ENCODE measurements around the gene HLA-DMB.

The HLA-DMB gene

DNA sequence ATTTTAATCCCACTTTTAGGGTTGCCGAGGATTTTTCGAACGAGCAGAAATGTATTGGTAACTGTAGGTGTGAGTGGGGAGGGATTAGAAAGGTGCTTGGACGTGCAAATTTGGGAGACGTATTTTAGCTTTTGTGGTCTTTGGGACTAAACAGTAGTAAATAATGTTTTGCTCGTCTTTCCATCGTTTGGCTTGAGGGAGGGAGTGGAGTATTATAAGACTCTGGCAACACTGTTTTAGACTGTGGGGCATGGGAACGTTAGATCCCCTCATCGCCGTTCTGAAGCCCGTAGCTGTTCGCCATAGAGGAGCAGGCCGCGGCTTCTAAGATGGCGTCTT, 30.4 kb upstream of the HLA-DMB start:
- Histone ChIP-seq H3K36me3 (ENCODE audit: control insufficient read depth, low read length) (peaks cover 79% of the 10 kb centered on the region), H3K4me3 (ENCODE audit: low read length) (peak overlapping the region; percentile 90), H3K79me2 (ENCODE audit: control insufficient read depth, low read length) (peaks cover 92% of the 10 kb centered on the region), H3K27ac (ENCODE audit: low read depth, low read length) (peak overlapping the region; percentile 96), H3K4me1 (ENCODE audit: control insufficient read depth, low read length) (peaks cover 40% of the 10 kb centered on the region), H3F3A (ENCODE audit: control insufficient read depth, insufficient read depth) (peaks cover 52% of the 10 kb centered on the region), H3K4me2 (ENCODE audit: low read length) (peak overlapping the region; percentile 91), H4K20me1 (ENCODE audit: control insufficient read depth, insufficient read depth, low read depth, low read length) (peaks cover 35% of the 10 kb centered on the region), H3K9me2 (replicated peaks; ENCODE audit: control insufficient read depth, low read length) (no peaks in the 10 kb centered on the region), H3K9me3 (ENCODE audit: control insufficient read depth, insufficient read depth, low read length) (no peaks in the 10 kb centered on the region), H3K27me3 (ENCODE audit: control insufficient read depth, low read length) (no peaks in the 10 kb centered on the region)
- TF ChIP-seq, protein P1, sequence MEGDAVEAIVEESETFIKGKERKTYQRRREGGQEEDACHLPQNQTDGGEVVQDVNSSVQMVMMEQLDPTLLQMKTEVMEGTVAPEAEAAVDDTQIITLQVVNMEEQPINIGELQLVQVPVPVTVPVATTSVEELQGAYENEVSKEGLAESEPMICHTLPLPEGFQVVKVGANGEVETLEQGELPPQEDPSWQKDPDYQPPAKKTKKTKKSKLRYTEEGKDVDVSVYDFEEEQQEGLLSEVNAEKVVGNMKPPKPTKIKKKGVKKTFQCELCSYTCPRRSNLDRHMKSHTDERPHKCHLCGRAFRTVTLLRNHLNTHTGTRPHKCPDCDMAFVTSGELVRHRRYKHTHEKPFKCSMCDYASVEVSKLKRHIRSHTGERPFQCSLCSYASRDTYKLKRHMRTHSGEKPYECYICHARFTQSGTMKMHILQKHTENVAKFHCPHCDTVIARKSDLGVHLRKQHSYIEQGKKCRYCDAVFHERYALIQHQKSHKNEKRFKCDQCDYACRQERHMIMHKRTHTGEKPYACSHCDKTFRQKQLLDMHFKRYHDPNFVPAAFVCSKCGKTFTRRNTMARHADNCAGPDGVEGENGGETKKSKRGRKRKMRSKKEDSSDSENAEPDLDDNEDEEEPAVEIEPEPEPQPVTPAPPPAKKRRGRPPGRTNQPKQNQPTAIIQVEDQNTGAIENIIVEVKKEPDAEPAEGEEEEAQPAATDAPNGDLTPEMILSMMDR (IDR thresholded peaks at IDR 0.05; ENCODE audit: low read depth, low read length, poor library complexity, severe bottlenecking), result no peak
- TF ChIP-seq EZH2phosphoT487 (IDR thresholded peaks at IDR 0.05; ENCODE audit: borderline replicate concordance, low read length), result no peak

DNA sequence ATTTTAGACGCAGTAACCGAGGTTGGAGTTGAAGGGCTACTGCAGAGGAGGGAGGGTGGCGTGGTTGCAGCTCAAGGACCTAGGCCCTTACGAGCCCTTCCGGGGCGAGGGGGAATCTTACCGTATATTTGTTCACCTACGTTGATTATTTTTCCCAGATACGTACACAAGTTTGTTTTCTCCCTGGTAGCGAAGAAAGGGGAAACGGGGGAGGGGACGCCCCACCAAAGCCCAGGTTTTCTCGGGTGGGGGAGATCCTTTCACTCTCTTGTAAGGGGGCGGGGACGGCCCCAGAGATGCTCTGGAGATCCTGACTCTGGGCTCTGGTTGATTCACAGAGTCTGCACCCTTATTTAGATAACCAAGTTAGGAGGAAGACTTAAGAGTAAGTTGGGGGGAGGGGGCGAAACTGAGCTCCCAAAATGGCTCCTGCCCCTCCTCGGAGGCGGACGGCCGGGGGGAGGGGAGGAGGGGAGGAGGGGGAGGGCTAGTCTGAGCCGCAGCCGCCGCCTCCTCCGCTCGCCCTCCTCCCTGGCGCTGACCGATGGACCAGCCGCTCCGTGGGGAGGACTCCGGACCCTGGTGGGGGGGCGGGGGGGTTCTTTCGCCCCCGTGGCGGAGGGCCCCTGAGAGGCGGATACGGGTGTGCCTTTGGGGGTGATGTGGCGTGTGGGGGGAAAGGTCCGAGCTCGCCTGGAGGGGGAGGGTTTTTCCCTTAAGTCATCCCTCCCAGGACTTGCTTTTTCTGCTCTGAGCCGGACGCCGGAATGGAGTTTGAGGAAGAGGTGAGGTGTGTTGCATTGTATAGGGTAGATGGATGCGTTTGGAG, 29.8 kb upstream of the HLA-DMB start:
- Histone ChIP-seq H4K20me1 (ENCODE audit: control insufficient read depth, insufficient read depth, low read depth, low read length) (peaks cover 29% of the 10 kb centered on the region), H3K79me2 (ENCODE audit: control insufficient read depth, low read length) (peaks cover 91% of the 10 kb centered on the region), H3K27ac (ENCODE audit: low read depth, low read length) (peak overlapping the region; percentile 96), H3K9me3 (ENCODE audit: control insufficient read depth, insufficient read depth, low read length) (no peaks in the 10 kb centered on the region), H3K4me2 (ENCODE audit: low read length) (peak overlapping the region; percentile 91), H3K4me3 (ENCODE audit: low read length) (peak overlapping the region; percentile 90), H3F3A (ENCODE audit: control insufficient read depth, insufficient read depth) (peaks cover 50% of the 10 kb centered on the region), H3K27me3 (ENCODE audit: control insufficient read depth, low read length) (no peaks in the 10 kb centered on the region), H3K4me1 (ENCODE audit: control insufficient read depth, low read length) (peaks cover 40% of the 10 kb centered on the region), H3K36me3 (ENCODE audit: control insufficient read depth, low read length) (peaks cover 73% of the 10 kb centered on the region), H3K9me2 (replicated peaks; ENCODE audit: control insufficient read depth, low read length) (no peaks in the 10 kb centered on the region)
- TF ChIP-seq, protein P1 (IDR thresholded peaks at IDR 0.05; ENCODE audit: low read depth, low read length, poor library complexity, severe bottlenecking), result no peak

DNA sequence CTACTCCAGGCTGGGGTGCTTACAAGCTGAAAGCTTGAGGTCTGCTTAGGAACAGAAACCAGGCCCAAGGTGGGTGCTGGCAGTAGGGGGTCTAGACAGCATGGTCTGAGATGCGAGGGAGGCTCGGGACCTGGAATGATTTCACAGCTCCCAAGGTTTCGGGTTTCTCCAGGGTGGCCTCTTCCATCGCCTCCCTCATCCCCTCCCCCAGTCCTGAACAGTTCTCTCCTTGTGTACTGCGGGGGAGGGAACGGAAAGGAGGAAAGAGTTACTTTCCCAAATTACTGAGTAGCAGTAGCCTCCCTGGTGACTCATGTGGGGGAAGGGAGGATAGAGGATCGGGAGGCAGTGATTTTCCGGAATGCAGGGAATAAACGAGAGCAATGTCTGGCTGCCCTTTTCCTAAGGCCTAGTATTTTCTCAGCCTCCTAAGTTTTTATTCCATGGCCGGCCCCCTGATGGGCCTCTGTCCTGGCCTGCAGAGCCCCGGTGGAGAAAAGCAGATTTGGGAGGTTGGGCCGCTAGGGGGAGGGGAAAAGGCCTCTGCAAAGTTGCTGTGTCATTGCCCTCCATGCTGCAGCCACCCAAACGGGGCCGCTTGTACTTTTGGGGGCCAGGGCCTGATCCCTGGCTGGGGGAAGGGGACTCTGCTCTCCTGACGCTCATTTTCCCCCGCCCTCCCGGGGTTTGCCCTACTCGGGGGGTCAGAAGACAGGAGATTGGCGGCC, 29.0 kb upstream of the HLA-DMB start:
- H3K4me3 ChIP-seq (ENCODE audit: low read length), result peak overlapping the region; percentile 90
- H3K79me2 ChIP-seq (ENCODE audit: control insufficient read depth, low read length), result peaks cover 86% of the 10 kb centered on the region
- peak overlapping the region; percentile 96 for H3K27ac ChIP-seq (ENCODE audit: low read depth, low read length)
- H3F3A ChIP-seq (ENCODE audit: control insufficient read depth, insufficient read depth), result peaks cover 50% of the 10 kb centered on the region
- H3K4me1 ChIP-seq (ENCODE audit: control insufficient read depth, low read length), result peaks cover 40% of the 10 kb centered on the region
- H3K4me2 ChIP-seq (ENCODE audit: low read length), result peak overlapping the region; percentile 91
- TF ChIP-seq EZH2phosphoT487 (IDR thresholded peaks at IDR 0.05; ENCODE audit: borderline replicate concordance, low read length), result no peak
- TF ChIP-seq, protein P1 (IDR thresholded peaks at IDR 0.05; ENCODE audit: low read depth, low read length, poor library complexity, severe bottlenecking), result peak; percentile 39
- peaks cover 65% of the 10 kb centered on the region for H3K36me3 ChIP-seq (ENCODE audit: control insufficient read depth, low read length)
- H4K20me1 ChIP-seq (ENCODE audit: control insufficient read depth, insufficient read depth, low read depth, low read length), result peaks cover 21% of the 10 kb centered on the region
- no peaks in the 10 kb centered on the region for H3K9me3 ChIP-seq (ENCODE audit: control insufficient read depth, insufficient read depth, low read length)
- no peaks in the 10 kb centered on the region for H3K9me2 ChIP-seq (replicated peaks; ENCODE audit: control insufficient read depth, low read length)
- H3K27me3 ChIP-seq (ENCODE audit: control insufficient read depth, low read length), result no peaks in the 10 kb centered on the region

Data from DOHH2 (cell line).